Measurements from ENCODE around the gene CYB561. TPM values are rescaled to one million over a fixed set of nuclear protein-coding genes. Genes with fewer than 3 reads are reported as not detected.
A peak's percentile ranks its signal among the peaks of the same experiment; 100 is the strongest.

CYB561 gene
- total RNA-seq, 1 experiment from 2014 or later: 29.1 TPM

- Histone ChIP-seq H3K4me3 (ENCODE audit: low read depth, low read length, poor library complexity, severe bottlenecking) (no peak overlapping the region), H3K27ac (ENCODE audit: low read depth, low read length, poor library complexity, severe bottlenecking) (no peak overlapping the region), H3K9me3 (ENCODE audit: low read depth, low read length, poor library complexity, severe bottlenecking) (no peaks in the 10 kb centered on the region), H3K36me3 (ENCODE audit: insufficient read depth, low read length, poor library complexity, severe bottlenecking) (no peaks in the 10 kb centered on the region), H3K27me3 (replicated peaks; ENCODE audit: insufficient read depth, low read depth, low read length, poor library complexity) (no peaks in the 10 kb centered on the region), H3K4me1 (ENCODE audit: insufficient read depth, low read length, poor library complexity, severe bottlenecking) (peaks cover 29% of the 10 kb centered on the region)
- intact Hi-C loops (cut with micrococcal nuclease; ENCODE audit: unreplicated experiment): no loop called here
- no peak for TF ChIP-seq EZH2 (IDR thresholded peaks at IDR 0.05; ENCODE audit: borderline replicate concordance, low read depth, low read length, poor library complexity, severe bottlenecking)
- peak; percentile 53 for DNase-seq (ENCODE audit: low spot score)
- CTCF ChIA-PET: interaction anchor here (0.6 to 4.3 kb wide), 3 partner anchors 55 to 852 kb away, joined by 3 to 38 read pairs (median 3); no protein-coding TSS in a partner anchor
- POLR2A ChIA-PET (ENCODE audit: low non-redundant PET): no interaction called here
- BruUV-seq (replicated peaks): no TSS peak
Observed at GRCh38 chr17:63480826-63481487, 34.9 kb upstream of the CYB561 start.

GRCh38 chr17:63480192-63480784 is 34.2 kb upstream of the CYB561 start:
- Histone ChIP-seq H3K4me1 (ENCODE audit: insufficient read depth, low read length, poor library complexity, severe bottlenecking) (peaks cover 31% of the 10 kb centered on the region), H3K9me3 (ENCODE audit: low read depth, low read length, poor library complexity, severe bottlenecking) (no peaks in the 10 kb centered on the region), H3K27me3 (replicated peaks; ENCODE audit: insufficient read depth, low read depth, low read length, poor library complexity) (no peaks in the 10 kb centered on the region), H3K27ac (ENCODE audit: low read depth, low read length, poor library complexity, severe bottlenecking) (no peak overlapping the region), H3K4me3 (ENCODE audit: low read depth, low read length, poor library complexity, severe bottlenecking) (no peak overlapping the region), H3K36me3 (ENCODE audit: insufficient read depth, low read length, poor library complexity, severe bottlenecking) (no peaks in the 10 kb centered on the region)
- intact Hi-C loops (cut with micrococcal nuclease; ENCODE audit: unreplicated experiment): no loop called here
- DNase-seq (ENCODE audit: low spot score): no peak
- TF ChIP-seq EZH2 (IDR thresholded peaks at IDR 0.05; ENCODE audit: borderline replicate concordance, low read depth, low read length, poor library complexity, severe bottlenecking): no peak
- TF ChIP-seq, protein P1, sequence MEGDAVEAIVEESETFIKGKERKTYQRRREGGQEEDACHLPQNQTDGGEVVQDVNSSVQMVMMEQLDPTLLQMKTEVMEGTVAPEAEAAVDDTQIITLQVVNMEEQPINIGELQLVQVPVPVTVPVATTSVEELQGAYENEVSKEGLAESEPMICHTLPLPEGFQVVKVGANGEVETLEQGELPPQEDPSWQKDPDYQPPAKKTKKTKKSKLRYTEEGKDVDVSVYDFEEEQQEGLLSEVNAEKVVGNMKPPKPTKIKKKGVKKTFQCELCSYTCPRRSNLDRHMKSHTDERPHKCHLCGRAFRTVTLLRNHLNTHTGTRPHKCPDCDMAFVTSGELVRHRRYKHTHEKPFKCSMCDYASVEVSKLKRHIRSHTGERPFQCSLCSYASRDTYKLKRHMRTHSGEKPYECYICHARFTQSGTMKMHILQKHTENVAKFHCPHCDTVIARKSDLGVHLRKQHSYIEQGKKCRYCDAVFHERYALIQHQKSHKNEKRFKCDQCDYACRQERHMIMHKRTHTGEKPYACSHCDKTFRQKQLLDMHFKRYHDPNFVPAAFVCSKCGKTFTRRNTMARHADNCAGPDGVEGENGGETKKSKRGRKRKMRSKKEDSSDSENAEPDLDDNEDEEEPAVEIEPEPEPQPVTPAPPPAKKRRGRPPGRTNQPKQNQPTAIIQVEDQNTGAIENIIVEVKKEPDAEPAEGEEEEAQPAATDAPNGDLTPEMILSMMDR (conservative IDR thresholded peaks at IDR 0.05; ENCODE audit: low read depth, low read length): no peak
- ChIA-PET POLR2A (ENCODE audit: low non-redundant PET) (no interaction called here), CTCF (interaction anchor here (4.3 kb wide), 1 partner anchor 55 kb away, joined by 38 read pairs; no protein-coding TSS in a partner anchor)
- no TSS peak for BruUV-seq (replicated peaks)

DNA sequence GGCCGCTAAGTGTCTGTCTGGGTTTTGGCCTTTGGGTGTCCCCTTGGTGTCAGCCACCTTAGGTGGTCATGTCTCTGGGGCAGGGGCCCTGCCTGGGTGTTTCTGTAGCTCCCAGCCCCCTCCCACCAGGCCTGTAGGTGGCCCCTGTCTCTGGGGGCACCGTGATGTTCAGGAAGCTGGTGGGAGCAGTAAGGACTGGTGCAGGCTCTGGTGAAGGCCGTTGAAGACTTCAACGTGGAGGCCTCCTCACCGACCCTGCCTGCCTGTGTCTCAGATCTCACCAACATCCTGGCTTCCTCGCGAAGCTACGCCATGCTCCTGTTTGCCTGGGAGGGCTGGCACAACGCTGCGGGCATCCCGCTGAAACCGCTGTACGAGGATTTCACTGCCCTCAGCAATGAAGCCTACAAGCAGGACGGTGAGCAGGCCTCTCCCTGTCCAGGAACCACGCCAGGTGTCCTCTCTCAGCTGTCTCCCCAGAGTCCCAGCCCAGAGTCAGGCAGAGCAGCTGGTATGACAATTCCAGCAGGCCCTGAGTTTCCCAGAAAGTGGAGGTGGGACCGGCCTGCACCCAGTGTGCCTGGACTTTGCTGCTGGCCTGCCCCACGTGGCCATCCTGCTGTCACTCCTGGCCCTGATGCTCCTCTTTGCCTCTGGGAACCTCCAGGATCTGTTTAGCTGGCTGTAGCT is 33.5 kb upstream of the CYB561 start:
- intact Hi-C loops (cut with micrococcal nuclease; ENCODE audit: unreplicated experiment): loop anchor here (1.0 to 2.0 kb wide), 2 partner anchors 45 to 54 kb away; no protein-coding TSS in a partner anchor
- BruUV-seq (replicated peaks): no TSS peak
- Histone ChIP-seq H3K27ac (ENCODE audit: low read depth, low read length, poor library complexity, severe bottlenecking) (no peak overlapping the region), H3K9me3 (ENCODE audit: low read depth, low read length, poor library complexity, severe bottlenecking) (no peaks in the 10 kb centered on the region), H3K27me3 (replicated peaks; ENCODE audit: insufficient read depth, low read depth, low read length, poor library complexity) (no peaks in the 10 kb centered on the region), H3K4me3 (ENCODE audit: low read depth, low read length, poor library complexity, severe bottlenecking) (no peak overlapping the region), H3K36me3 (ENCODE audit: insufficient read depth, low read length, poor library complexity, severe bottlenecking) (no peaks in the 10 kb centered on the region), H3K4me1 (ENCODE audit: insufficient read depth, low read length, poor library complexity, severe bottlenecking) (peaks cover 31% of the 10 kb centered on the region)
- no peak for TF ChIP-seq EZH2 (IDR thresholded peaks at IDR 0.05; ENCODE audit: borderline replicate concordance, low read depth, low read length, poor library complexity, severe bottlenecking)
- TF ChIP-seq, protein P1 (conservative IDR thresholded peaks at IDR 0.05; ENCODE audit: low read depth, low read length): no peak
- DNase-seq (ENCODE audit: low spot score): no peak
- CTCF ChIA-PET: interaction anchor here (1.0 to 4.3 kb wide), 2 partner anchors 44 to 54 kb away, joined by 11 to 38 read pairs; no protein-coding TSS in a partner anchor
- POLR2A ChIA-PET (ENCODE audit: low non-redundant PET): no interaction called here

All from A673 (cell line).